GM23338 (cell line): ENCODE measurements around the gene EPHX1. TPM values are rescaled to one million over a fixed set of nuclear protein-coding genes. Genes with fewer than 3 reads are reported as not detected.

ENCODE experiments used
- ATAC-seq: fragments of 200-7000 bp; cut with Tn5 transposase; 3 replicates; pipeline ENCODE4 v1.9.1; 2020
- DNase-seq: peaks from one replicate; pipeline ENCODE4 v3.0.0-alpha.2; 2015; ENCODE audit warnings: low spot score
- H2AFZ ChIP-seq: fragments of 200-600 bp; sonication (generic); 2 replicates; pipeline ENCODE4 v1.8.0; 2016; ENCODE audit warnings: antibody characterized with exemption, mild to moderate bottlenecking, moderate library complexity
- H3F3A ChIP-seq: fragments of 200-600 bp; sonication (generic); replicated peaks from 2 replicates; pipeline ENCODE4 v1.8.0; 2017; ENCODE audit warnings: antibody characterized with exemption, mixed run types, low read depth
- H3K27ac ChIP-seq: fragments of 200-600 bp; sonication (generic); 2 replicates; pipeline ENCODE4 v1.6.1; 2016; ENCODE audit warnings: low read depth
- H3K27me3 ChIP-seq: fragments of 200-600 bp; sonication (generic); 2 replicates; pipeline ENCODE4 v1.8.0; 2016; ENCODE audit warnings: mild to moderate bottlenecking, mixed run types, moderate library complexity; ENCODE audit not compliant: insufficient read depth
- H3K36me3 ChIP-seq: fragments of 200-600 bp; sonication (generic); 2 replicates; pipeline ENCODE4 v1.8.0; 2016; ENCODE audit warnings: mild to moderate bottlenecking; ENCODE audit not compliant: insufficient read depth
- H3K4me1 ChIP-seq: fragments of 200-600 bp; sonication (generic); 2 replicates; pipeline ENCODE4 v1.8.0; 2016; ENCODE audit warnings: mild to moderate bottlenecking, moderate library complexity; ENCODE audit not compliant: insufficient read depth
- H3K4me2 ChIP-seq: fragments of 200-600 bp; sonication (generic); 2 replicates; pipeline ENCODE4 v1.7.1; 2017; ENCODE audit warnings: mixed run types
- H3K4me3 ChIP-seq: fragments of 200-600 bp; sonication (generic); 2 replicates; pipeline ENCODE4 v1.6.1; 2016; ENCODE audit warnings: mixed run types
- H3K79me2 ChIP-seq: fragments of 200-600 bp; sonication (generic); replicated peaks from 2 replicates; pipeline ENCODE4 v1.8.0; 2017; ENCODE audit warnings: mild to moderate bottlenecking; ENCODE audit not compliant: insufficient read depth
- H3K9me2 ChIP-seq: fragments of 200-600 bp; sonication (generic); 2 replicates; pipeline ENCODE4 v1.8.0; 2017; ENCODE audit not compliant: insufficient read depth
- H4K20me1 ChIP-seq: fragments of 200-600 bp; sonication (generic); replicated peaks from 2 replicates; pipeline ENCODE4 v1.8.0; 2017; ENCODE audit warnings: mild to moderate bottlenecking; ENCODE audit not compliant: insufficient read depth
- H3K27ac Mint-ChIP-seq: 2 replicates; pipeline ENCODE4 v1.8.0; 2020; ENCODE audit warnings: inconsistent platforms, mild to moderate bottlenecking, moderate library complexity, mixed read lengths
- H3K27me3 Mint-ChIP-seq: 3 replicates; pipeline ENCODE4 v1.8.0; 2022; ENCODE audit warnings: low read depth, mild to moderate bottlenecking, moderate library complexity, mixed read lengths, inconsistent platforms; ENCODE audit not compliant: insufficient read depth, poor library complexity
- H3K36me3 Mint-ChIP-seq: 3 replicates; pipeline ENCODE4 v1.8.0; 2021; ENCODE audit warnings: low read depth, mild to moderate bottlenecking, inconsistent platforms, moderate library complexity, mixed read lengths
- H3K4me1 Mint-ChIP-seq: 3 replicates; pipeline ENCODE4 v1.8.0; 2020; ENCODE audit warnings: mild to moderate bottlenecking, inconsistent platforms, mixed read lengths
- H3K4me3 Mint-ChIP-seq: 3 replicates; pipeline ENCODE4 v1.8.0; 2021; ENCODE audit warnings: moderate library complexity, mild to moderate bottlenecking, inconsistent platforms, mixed read lengths
- H3K9me3 Mint-ChIP-seq: 3 replicates; pipeline ENCODE4 v1.8.0; 2020; ENCODE audit warnings: moderate library complexity, mild to moderate bottlenecking, inconsistent platforms, mixed read lengths
- CREB1 ChIP-seq: fragments of 250-450 bp; sonication (Bioruptor Pico); IDR thresholded peaks from 2 replicates; pipeline ENCODE4 v1.5.0; 2020; ENCODE audit warnings: low read depth, mild to moderate bottlenecking, moderate library complexity
- ETS1 ChIP-seq: IDR thresholded peaks from 2 replicates; pipeline ENCODE4 v1.6.1; 2016; ENCODE audit warnings: antibody characterized with exemption
- EZH2 ChIP-seq: fragments of 200-600 bp; sonication (generic); IDR thresholded peaks from one replicate; pipeline ENCODE4 v1.8.0; 2017; ENCODE audit warnings: antibody characterized with exemption, mild to moderate bottlenecking, low read depth; ENCODE audit not compliant: unreplicated experiment
- EZH2phosphoT487 ChIP-seq: fragments of 200-600 bp; sonication (generic); IDR thresholded peaks from one replicate; pipeline ENCODE4 v1.8.1; 2018; ENCODE audit warnings: antibody characterized with exemption; ENCODE audit not compliant: unreplicated experiment
- JUNB ChIP-seq: IDR thresholded peaks from one replicate; pipeline ENCODE4 v1.6.1; 2016; ENCODE audit warnings: antibody characterized with exemption; ENCODE audit not compliant: unreplicated experiment
- NANOG ChIP-seq: IDR thresholded peaks from 2 replicates; pipeline ENCODE4 v1.6.1; 2016; ENCODE audit warnings: antibody characterized with exemption, borderline replicate concordance
- POLR2AphosphoS5 ChIP-seq: IDR thresholded peaks from 2 replicates; pipeline ENCODE4 v1.6.1; 2016; ENCODE audit warnings: antibody characterized with exemption, low read depth
- STAT1 ChIP-seq: IDR thresholded peaks from one replicate; pipeline ENCODE4 v1.6.1; 2016; ENCODE audit warnings: antibody characterized with exemption; ENCODE audit not compliant: unreplicated experiment
- ZNF114 ChIP-seq: fragments of 250-450 bp; sonication (Bioruptor Pico); IDR thresholded peaks from 2 replicates; pipeline ENCODE4 v1.5.0; 2020; ENCODE audit warnings: mild to moderate bottlenecking, moderate library complexity
- ZNF331 ChIP-seq: fragments of 250-450 bp; sonication (Bioruptor Pico); IDR thresholded peaks from 2 replicates; pipeline ENCODE4 v1.5.0; 2020; ENCODE audit warnings: low read depth, mild to moderate bottlenecking, moderate library complexity
- ZNF462 ChIP-seq: fragments of 250-450 bp; sonication (Bioruptor Pico); IDR thresholded peaks from 2 replicates; pipeline ENCODE4 v1.5.0; 2020; ENCODE audit warnings: mild to moderate bottlenecking, moderate library complexity
- polyA plus RNA-seq: library from polyadenylated mRNA; unstranded; fragments of >200 nt; fragmentation: Nextera tagmentation; extraction: Ambion mirVana; gene quantifications from 2 replicates; pipeline ENCODE4 v1.2.1, GENCODE V29; 2016
- total RNA-seq: library from RNA; depleted of rRNA; stranded (reverse); fragments of >200 nt; shearing (Covaris generic); gene quantifications from 2 replicates; pipeline ENCODE4 v1.2.3, GENCODE V29; 2014
- TF ChIP-seq, protein P1 (sequence below): IDR thresholded peaks from one replicate; pipeline ENCODE4 v1.6.1; 2018; ENCODE audit warnings: antibody characterized with exemption; ENCODE audit not compliant: unreplicated experiment
- TF ChIP-seq, protein P2 (sequence below), 2 experiments: fragments of 200-600 bp in 1 of 2; sonication (generic) in 1 of 2; conservative IDR thresholded peaks; 2 replicates each; pipeline versions ENCODE4 v1.5.1 to v1.6.1; 2016 to 2017; ENCODE audit warnings: antibody characterized with exemption in 2 of 2, low read depth in 2 of 2, mild to moderate bottlenecking in 2 of 2, moderate library complexity in 1 of 2

EPHX1 gene
- total and polyA plus RNA-seq, 2 experiments from 2014 or later: 15.3 to 46.5 TPM

- H3K27ac ChIP-seq: peak overlapping the region; percentile 41; the same call in 1 of the 2 replicates
- H3K36me3 ChIP-seq: no peaks in the 10 kb centered on the region
- peak overlapping the region; percentile 74 for H3K4me2 ChIP-seq
- no peaks in the 10 kb centered on the region for H3F3A ChIP-seq
- peaks cover 5% of the 10 kb centered on the region for H3K27me3 Mint-ChIP-seq
- H3K4me3 Mint-ChIP-seq: no peak overlapping the region
- no peak for TF ChIP-seq CREB1 (CRISPR knock-in tag)
- no peak for TF ChIP-seq ZNF114 (CRISPR knock-in tag)
- TF ChIP-seq EZH2: no peak
- no peak for TF ChIP-seq ETS1
- no peak for TF ChIP-seq ZNF331 (CRISPR knock-in tag)
- TF ChIP-seq, protein P1, sequence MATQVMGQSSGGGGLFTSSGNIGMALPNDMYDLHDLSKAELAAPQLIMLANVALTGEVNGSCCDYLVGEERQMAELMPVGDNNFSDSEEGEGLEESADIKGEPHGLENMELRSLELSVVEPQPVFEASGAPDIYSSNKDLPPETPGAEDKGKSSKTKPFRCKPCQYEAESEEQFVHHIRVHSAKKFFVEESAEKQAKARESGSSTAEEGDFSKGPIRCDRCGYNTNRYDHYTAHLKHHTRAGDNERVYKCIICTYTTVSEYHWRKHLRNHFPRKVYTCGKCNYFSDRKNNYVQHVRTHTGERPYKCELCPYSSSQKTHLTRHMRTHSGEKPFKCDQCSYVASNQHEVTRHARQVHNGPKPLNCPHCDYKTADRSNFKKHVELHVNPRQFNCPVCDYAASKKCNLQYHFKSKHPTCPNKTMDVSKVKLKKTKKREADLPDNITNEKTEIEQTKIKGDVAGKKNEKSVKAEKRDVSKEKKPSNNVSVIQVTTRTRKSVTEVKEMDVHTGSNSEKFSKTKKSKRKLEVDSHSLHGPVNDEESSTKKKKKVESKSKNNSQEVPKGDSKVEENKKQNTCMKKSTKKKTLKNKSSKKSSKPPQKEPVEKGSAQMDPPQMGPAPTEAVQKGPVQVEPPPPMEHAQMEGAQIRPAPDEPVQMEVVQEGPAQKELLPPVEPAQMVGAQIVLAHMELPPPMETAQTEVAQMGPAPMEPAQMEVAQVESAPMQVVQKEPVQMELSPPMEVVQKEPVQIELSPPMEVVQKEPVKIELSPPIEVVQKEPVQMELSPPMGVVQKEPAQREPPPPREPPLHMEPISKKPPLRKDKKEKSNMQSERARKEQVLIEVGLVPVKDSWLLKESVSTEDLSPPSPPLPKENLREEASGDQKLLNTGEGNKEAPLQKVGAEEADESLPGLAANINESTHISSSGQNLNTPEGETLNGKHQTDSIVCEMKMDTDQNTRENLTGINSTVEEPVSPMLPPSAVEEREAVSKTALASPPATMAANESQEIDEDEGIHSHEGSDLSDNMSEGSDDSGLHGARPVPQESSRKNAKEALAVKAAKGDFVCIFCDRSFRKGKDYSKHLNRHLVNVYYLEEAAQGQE: no peak
- no peak for TF ChIP-seq NANOG
- TF ChIP-seq ZNF462 (CRISPR knock-in tag): no peak
- TF ChIP-seq, protein P2, sequence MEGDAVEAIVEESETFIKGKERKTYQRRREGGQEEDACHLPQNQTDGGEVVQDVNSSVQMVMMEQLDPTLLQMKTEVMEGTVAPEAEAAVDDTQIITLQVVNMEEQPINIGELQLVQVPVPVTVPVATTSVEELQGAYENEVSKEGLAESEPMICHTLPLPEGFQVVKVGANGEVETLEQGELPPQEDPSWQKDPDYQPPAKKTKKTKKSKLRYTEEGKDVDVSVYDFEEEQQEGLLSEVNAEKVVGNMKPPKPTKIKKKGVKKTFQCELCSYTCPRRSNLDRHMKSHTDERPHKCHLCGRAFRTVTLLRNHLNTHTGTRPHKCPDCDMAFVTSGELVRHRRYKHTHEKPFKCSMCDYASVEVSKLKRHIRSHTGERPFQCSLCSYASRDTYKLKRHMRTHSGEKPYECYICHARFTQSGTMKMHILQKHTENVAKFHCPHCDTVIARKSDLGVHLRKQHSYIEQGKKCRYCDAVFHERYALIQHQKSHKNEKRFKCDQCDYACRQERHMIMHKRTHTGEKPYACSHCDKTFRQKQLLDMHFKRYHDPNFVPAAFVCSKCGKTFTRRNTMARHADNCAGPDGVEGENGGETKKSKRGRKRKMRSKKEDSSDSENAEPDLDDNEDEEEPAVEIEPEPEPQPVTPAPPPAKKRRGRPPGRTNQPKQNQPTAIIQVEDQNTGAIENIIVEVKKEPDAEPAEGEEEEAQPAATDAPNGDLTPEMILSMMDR (conservative IDR thresholded peaks at IDR 0.05; ENCODE audit: low read depth in 2 of 2): no peak
- TF ChIP-seq EZH2phosphoT487: no peak
- no peak for TF ChIP-seq POLR2AphosphoS5
- no peak for TF ChIP-seq STAT1
- no peak for TF ChIP-seq JUNB
- ATAC-seq (no peak; the same call in 2 of the 3 replicates), DNase-seq (no peak)
- H4K20me1 ChIP-seq: peaks cover 3% of the 10 kb centered on the region; the same call in 1 of the 2 replicates
- H2AFZ ChIP-seq: 0 out of 2 replicates have a peak overlapping the region, but pooled peaks have one; percentile 25
- H3K27ac Mint-ChIP-seq: no peak overlapping the region
- no peaks in the 10 kb centered on the region for H3K27me3 ChIP-seq
- peaks cover 32% of the 10 kb centered on the region for H3K4me1 Mint-ChIP-seq
- H3K79me2 ChIP-seq: peaks cover 49% of the 10 kb centered on the region
- H3K9me2 ChIP-seq: no peaks in the 10 kb centered on the region
- H3K36me3 Mint-ChIP-seq: peaks cover 22% of the 10 kb centered on the region; the same call in 2 of the 3 replicates
- no peaks in the 10 kb centered on the region for H3K9me3 Mint-ChIP-seq
- peak overlapping the region; percentile 52 for H3K4me3 ChIP-seq
- peaks cover 28% of the 10 kb centered on the region for H3K4me1 ChIP-seq
Measured at GRCh38 chr1:225777058-225777582, 32.8 kb upstream of the EPHX1 start.
